OCI-LY3 (cell line): Measurements from ENCODE around the gene ZNF200.

Source experiments
- CTCF ChIP-seq: fragments of 200-600, 300-600 bp; sonication (generic); IDR thresholded peaks from 2 replicates; pipeline ENCODE4 v1.5.1; 2014; ENCODE audit warnings: antibody characterized with exemption, low read length, low read depth
- EZH2phosphoT487 ChIP-seq: fragments of 200-600 bp; shearing (Covaris generic); IDR thresholded peaks from 2 replicates; pipeline ENCODE4 v1.6.1; 2018; ENCODE audit warnings: antibody characterized with exemption, mixed run types, low read depth

GRCh38 chr16:3243882-3244281 lies 8.9 kb upstream of the ZNF200 start:
- no peak for TF ChIP-seq CTCF
- TF ChIP-seq EZH2phosphoT487 = no peak
